Measurements from ENCODE around the gene PCBP2. TPM values are rescaled to one million over a fixed set of nuclear protein-coding genes. Genes with fewer than 3 reads are reported as not detected.
A peak's percentile ranks its signal among the peaks of the same experiment; 100 is the strongest.

Gene PCBP2
- total and polyA plus RNA-seq, 2 experiments from 2014 or later: 114 to 326 TPM

DNA sequence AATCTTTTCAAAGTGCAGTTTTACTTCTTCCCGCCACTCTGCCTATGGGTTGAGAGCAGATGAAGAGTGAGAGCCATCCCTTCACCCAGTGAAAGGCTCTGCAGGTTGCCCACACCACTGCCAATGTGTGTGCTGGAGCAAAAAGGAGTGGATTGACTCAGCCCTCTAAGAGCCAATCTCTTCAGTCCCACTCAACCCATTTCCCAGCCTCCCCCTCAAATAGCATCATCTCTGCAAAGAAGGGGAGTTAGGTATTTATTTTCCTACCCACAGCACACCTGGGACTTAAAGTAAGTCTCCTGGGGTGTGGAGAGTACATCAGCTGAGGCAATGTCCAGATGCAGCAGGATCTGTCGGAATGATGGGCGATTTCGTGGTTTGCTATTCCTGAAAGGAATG, 32.1 kb downstream of the PCBP2 start:
- peak overlapping the region; percentile 73 for H3K27ac ChIP-seq
- peaks cover 38% of the 10 kb centered on the region for H3K36me3 ChIP-seq
- TF ChIP-seq, protein P1, sequence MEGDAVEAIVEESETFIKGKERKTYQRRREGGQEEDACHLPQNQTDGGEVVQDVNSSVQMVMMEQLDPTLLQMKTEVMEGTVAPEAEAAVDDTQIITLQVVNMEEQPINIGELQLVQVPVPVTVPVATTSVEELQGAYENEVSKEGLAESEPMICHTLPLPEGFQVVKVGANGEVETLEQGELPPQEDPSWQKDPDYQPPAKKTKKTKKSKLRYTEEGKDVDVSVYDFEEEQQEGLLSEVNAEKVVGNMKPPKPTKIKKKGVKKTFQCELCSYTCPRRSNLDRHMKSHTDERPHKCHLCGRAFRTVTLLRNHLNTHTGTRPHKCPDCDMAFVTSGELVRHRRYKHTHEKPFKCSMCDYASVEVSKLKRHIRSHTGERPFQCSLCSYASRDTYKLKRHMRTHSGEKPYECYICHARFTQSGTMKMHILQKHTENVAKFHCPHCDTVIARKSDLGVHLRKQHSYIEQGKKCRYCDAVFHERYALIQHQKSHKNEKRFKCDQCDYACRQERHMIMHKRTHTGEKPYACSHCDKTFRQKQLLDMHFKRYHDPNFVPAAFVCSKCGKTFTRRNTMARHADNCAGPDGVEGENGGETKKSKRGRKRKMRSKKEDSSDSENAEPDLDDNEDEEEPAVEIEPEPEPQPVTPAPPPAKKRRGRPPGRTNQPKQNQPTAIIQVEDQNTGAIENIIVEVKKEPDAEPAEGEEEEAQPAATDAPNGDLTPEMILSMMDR (IDR thresholded peaks at IDR 0.05; ENCODE audit: low read depth, low read length): no peak

DNA sequence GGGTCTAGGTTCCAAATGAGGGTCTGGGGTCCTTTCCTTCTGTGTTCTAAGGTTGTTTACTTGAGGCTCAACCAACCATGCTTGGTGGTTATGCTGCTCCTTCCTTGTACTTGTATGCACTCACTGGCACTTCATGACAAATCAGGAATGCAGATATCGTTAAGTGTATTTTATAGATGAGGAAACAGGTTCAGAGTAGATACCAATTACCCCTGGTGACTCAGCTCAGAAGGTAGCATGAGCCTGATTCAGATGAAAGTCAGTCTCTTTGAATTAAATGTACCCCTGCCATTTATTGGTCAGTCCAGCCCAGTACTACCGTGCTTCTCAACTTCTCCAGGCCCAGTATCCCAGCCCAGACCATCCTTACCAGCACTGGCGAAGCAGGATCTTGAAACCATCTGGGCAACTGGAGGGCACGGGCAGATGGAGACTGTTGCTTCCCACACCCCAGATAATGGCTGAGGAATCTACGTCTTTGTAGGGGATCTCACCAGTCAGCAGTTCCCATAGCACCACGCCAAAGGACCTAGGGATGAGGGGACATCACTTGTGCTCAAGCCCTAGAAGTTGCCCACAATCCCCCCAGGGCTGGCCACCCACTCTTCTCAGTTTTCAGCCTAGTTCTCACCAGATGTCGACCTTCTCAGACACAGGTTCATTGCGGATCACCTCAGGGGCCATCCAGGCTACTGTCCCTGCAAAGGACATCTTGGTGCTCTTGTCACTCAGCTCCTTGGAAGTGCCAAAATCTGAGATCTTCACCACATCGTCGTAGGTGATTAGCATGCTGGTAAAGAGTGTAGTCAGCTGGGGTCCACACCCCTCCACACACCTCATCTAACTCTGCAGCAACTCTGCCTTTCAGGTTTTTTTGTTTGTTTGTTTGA, 33.0 kb downstream of the PCBP2 start:
- H3K36me3 ChIP-seq: peaks cover 30% of the 10 kb centered on the region
- DNase-seq (ENCODE audit: low read depth in 1 of 2, low spot score in 1 of 2): no peak
- H3K27me3 ChIP-seq: no peaks in the 10 kb centered on the region
- no peaks in the 10 kb centered on the region for H3K9me3 ChIP-seq (ENCODE audit: low read depth)
- no peaks in the 10 kb centered on the region for H3K4me1 ChIP-seq (ENCODE audit: low read depth)
- H3K4me3 ChIP-seq: no peak overlapping the region
- TF ChIP-seq, protein P1 (IDR thresholded peaks at IDR 0.05; ENCODE audit: low read depth, low read length): no peak
- peak overlapping the region; percentile 73 for H3K27ac ChIP-seq

More for the DNA sequence above, 32.1 kb downstream of the PCBP2 start:
- Histone ChIP-seq H3K9me3 (ENCODE audit: low read depth) (no peaks in the 10 kb centered on the region), H3K4me1 (ENCODE audit: low read depth) (no peaks in the 10 kb centered on the region), H3K4me3 (no peak overlapping the region), H3K27me3 (no peaks in the 10 kb centered on the region)
- no peak for DNase-seq (ENCODE audit: low read depth in 1 of 2, low spot score in 1 of 2)

- Histone ChIP-seq H3K27ac (no peak overlapping the region), H3K9me3 (ENCODE audit: low read depth) (no peaks in the 10 kb centered on the region), H3K36me3 (peaks cover 19% of the 10 kb centered on the region), H3K27me3 (no peaks in the 10 kb centered on the region), H3K4me1 (ENCODE audit: low read depth) (no peaks in the 10 kb centered on the region), H3K4me3 (no peak overlapping the region)
- no peak for DNase-seq (ENCODE audit: low read depth in 1 of 2, low spot score in 1 of 2)
- TF ChIP-seq, protein P1 (IDR thresholded peaks at IDR 0.05; ENCODE audit: low read depth, low read length): no peak
Observed at GRCh38 chr12:53485955-53486735, 34.2 kb downstream of the PCBP2 start.

DNA sequence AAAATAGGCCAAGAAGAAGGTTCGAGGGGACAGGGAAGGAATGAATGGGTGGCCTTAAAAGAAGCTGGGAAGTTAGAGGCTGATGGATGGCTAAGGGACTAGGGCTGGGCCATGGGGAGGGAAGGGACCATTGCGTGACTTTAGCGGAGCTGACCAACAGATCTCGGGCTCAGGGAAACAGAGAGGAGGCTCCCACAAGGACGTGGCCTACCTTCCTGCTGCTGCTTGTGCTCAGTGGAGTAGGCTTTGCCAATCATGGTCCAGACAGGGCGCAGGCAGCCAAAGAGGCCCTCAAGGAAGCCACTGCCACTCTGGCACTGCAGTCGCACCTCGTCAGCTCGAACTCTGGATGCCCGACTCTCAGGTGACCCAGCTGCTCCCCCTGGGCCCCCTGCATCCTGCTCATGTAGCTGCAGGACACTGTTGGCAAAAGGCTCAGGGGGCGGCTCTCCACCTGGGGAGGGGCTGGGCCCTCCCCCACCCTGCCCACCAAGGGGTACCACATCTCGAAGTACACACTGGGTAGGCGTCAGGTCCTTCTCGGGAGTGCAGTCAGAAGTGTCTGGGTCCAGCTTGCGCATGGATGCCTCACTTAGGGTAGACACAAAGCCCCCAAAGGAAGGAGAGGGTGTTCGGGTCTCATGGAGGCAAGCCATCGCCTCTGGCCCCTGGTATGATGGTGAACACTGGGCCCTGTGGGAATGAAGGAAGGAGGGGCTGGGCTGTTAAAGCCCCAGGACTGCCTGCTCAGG, 35.0 kb downstream of the PCBP2 start:
- Histone ChIP-seq H3K27me3 (no peaks in the 10 kb centered on the region), H3K4me1 (ENCODE audit: low read depth) (no peaks in the 10 kb centered on the region), H3K36me3 (peaks cover 15% of the 10 kb centered on the region), H3K9me3 (ENCODE audit: low read depth) (no peaks in the 10 kb centered on the region), H3K4me3 (no peak overlapping the region), H3K27ac (no peak overlapping the region)
- TF ChIP-seq, protein P1 (IDR thresholded peaks at IDR 0.05; ENCODE audit: low read depth, low read length): no peak
- DNase-seq (ENCODE audit: low read depth in 1 of 2, low spot score in 1 of 2): no peak

DNA sequence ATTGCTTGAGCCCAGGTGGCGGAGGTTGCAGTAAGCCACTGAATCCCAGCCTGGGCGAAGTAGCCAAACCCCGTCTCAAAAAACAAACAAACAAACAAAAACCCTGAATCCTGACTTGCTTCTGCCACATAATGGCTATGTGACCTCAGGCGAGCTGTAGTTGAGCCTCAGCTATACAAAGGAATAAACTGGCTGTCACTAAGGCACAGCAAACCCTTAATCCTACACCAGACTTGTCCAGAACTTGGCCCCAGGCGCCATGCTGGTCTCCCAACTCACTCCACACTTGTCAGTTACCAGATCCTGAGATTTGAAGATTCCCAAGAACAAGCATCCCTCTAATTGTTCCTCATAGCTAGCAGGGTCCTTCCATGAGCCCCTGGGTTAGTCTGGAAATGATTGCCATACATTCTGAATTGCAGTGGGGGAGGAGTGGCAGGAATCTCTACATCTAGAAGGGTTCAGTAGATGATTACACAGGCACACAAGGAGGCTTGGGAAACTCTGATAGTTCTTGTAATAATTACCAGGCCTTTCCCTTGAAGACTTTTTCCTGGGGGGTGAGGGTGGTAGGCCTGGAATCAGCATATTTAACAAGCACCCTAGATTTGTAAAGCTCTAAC, 37.5 kb downstream of the PCBP2 start:
- DNase-seq (ENCODE audit: low read depth in 1 of 2, low spot score in 1 of 2): no peak
- Histone ChIP-seq H3K4me3 (no peak overlapping the region), H3K27me3 (no peaks in the 10 kb centered on the region), H3K27ac (peak overlapping the region; percentile 8), H3K36me3 (peaks cover 10% of the 10 kb centered on the region), H3K9me3 (ENCODE audit: low read depth) (no peaks in the 10 kb centered on the region), H3K4me1 (ENCODE audit: low read depth) (peaks cover 11% of the 10 kb centered on the region)
- TF ChIP-seq, protein P1 (IDR thresholded peaks at IDR 0.05; ENCODE audit: low read depth, low read length): no peak

Data from cardiac muscle cell (in vitro differentiated cells and primary cell).